H9 (cell line): ENCODE results near the gene CLOCK. TPM values are rescaled to one million over a fixed set of nuclear protein-coding genes. Genes with fewer than 3 reads are reported as not detected.

Experiments
- DNase-seq: peaks from one replicate; pipeline ENCODE4 v3.0.0-alpha.2; 2017
- H2AFZ ChIP-seq: one replicate; pipeline ENCODE4 v1.6.1; 2013; ENCODE audit warnings: mild to moderate bottlenecking, low read length, control low read depth, moderate library complexity
- H2AK5ac ChIP-seq: 2 replicates; pipeline ENCODE4 v1.6.1; 2013; ENCODE audit warnings: low read length, control low read depth, mixed read lengths; ENCODE audit not compliant: insufficient read length
- H2BK120ac ChIP-seq: one replicate; pipeline ENCODE4 v1.6.1; 2013; ENCODE audit warnings: low read depth, mild to moderate bottlenecking, low read length, control low read depth, inconsistent platforms; ENCODE audit not compliant: poor library complexity, severe bottlenecking
- H2BK12ac ChIP-seq: 2 replicates; pipeline ENCODE4 v1.6.1; 2013; ENCODE audit warnings: low read length, control low read depth, mixed read lengths, low read depth; ENCODE audit not compliant: insufficient read length
- H2BK15ac ChIP-seq: 2 replicates; pipeline ENCODE4 v1.6.1; 2013; ENCODE audit warnings: low read depth, low read length, control low read depth
- H2BK20ac ChIP-seq: one replicate; pipeline ENCODE4 v1.6.1; 2013; ENCODE audit warnings: low read depth, mild to moderate bottlenecking, low read length, control low read depth, inconsistent platforms; ENCODE audit not compliant: poor library complexity, severe bottlenecking
- H2BK5ac ChIP-seq: 2 replicates; pipeline ENCODE4 v1.6.1; 2013; ENCODE audit warnings: low read length, control low read depth, mixed read lengths; ENCODE audit not compliant: insufficient read length
- H3K14ac ChIP-seq: 2 replicates; pipeline ENCODE4 v1.6.1; 2013; ENCODE audit warnings: low read length, control low read depth; ENCODE audit not compliant: insufficient read depth
- H3K18ac ChIP-seq: 2 replicates; pipeline ENCODE4 v1.6.1; 2013; ENCODE audit warnings: low read depth, mild to moderate bottlenecking, mixed read lengths, low read length, control low read depth; ENCODE audit not compliant: insufficient read length
- H3K23ac ChIP-seq: 2 replicates; pipeline ENCODE4 v1.6.1; 2013; ENCODE audit warnings: low read length, control low read depth, mixed read lengths, low read depth; ENCODE audit not compliant: insufficient read length
- H3K23me2 ChIP-seq: 2 replicates; pipeline ENCODE4 v1.6.1; 2013; ENCODE audit warnings: low read depth, mild to moderate bottlenecking, mixed read lengths, low read length, control low read depth; ENCODE audit not compliant: insufficient read length, poor library complexity, severe bottlenecking
- H3K27ac ChIP-seq: 2 replicates; pipeline ENCODE4 v1.5.1; 2013; ENCODE audit warnings: low read length, control low read depth, mixed read lengths, low read depth; ENCODE audit not compliant: insufficient read length
- H3K27me3 ChIP-seq: 2 replicates; pipeline ENCODE4 v1.6.1; 2013; ENCODE audit warnings: low read length, control low read depth, inconsistent platforms; ENCODE audit not compliant: insufficient read depth
- H3K4ac ChIP-seq: 2 replicates; pipeline ENCODE4 v1.6.1; 2013; ENCODE audit warnings: low read depth, mild to moderate bottlenecking, control low read depth, inconsistent platforms, low read length, moderate library complexity
- H3K4me1 ChIP-seq: 2 replicates; pipeline ENCODE4 v1.6.1; 2013; ENCODE audit warnings: low read length, control low read depth, inconsistent platforms; ENCODE audit not compliant: insufficient read depth
- H3K4me2 ChIP-seq: 2 replicates; pipeline ENCODE4 v1.6.1; 2013; ENCODE audit warnings: low read length, control low read depth, mixed read lengths; ENCODE audit not compliant: insufficient read length, insufficient read depth
- H3K56ac ChIP-seq: 2 replicates; pipeline ENCODE4 v1.6.1; 2013; ENCODE audit warnings: low read depth, mild to moderate bottlenecking, mixed read lengths, low read length, control low read depth; ENCODE audit not compliant: insufficient read length
- H3K79me1 ChIP-seq: 2 replicates; pipeline ENCODE4 v1.6.1; 2013; ENCODE audit warnings: low read depth, mild to moderate bottlenecking, moderate library complexity, low read length, control low read depth, inconsistent platforms; ENCODE audit not compliant: insufficient read depth, poor library complexity, severe bottlenecking
- H3K79me2 ChIP-seq: 2 replicates; pipeline ENCODE4 v1.6.1; 2013; ENCODE audit warnings: low read length, control low read depth, inconsistent platforms; ENCODE audit not compliant: insufficient read depth
- H3K9ac ChIP-seq: 2 replicates; pipeline ENCODE4 v1.6.1; 2013; ENCODE audit warnings: low read length, control low read depth, mixed read lengths; ENCODE audit not compliant: insufficient read length; ENCODE audit errors: extremely low read depth
- H3K9me3 ChIP-seq: one replicate; pipeline ENCODE4 v1.6.1; 2013; ENCODE audit warnings: low read depth, low read length, inconsistent platforms; ENCODE audit not compliant: control insufficient read depth
- H3T11ph ChIP-seq: one replicate; pipeline ENCODE4 v1.6.1; 2013; ENCODE audit warnings: mild to moderate bottlenecking, low read length, control low read depth, inconsistent platforms
- H4K20me1 ChIP-seq: one replicate; pipeline ENCODE4 v1.6.1; 2013; ENCODE audit not compliant: control insufficient read depth, insufficient read length, insufficient read depth
- H4K5ac ChIP-seq: 2 replicates; pipeline ENCODE4 v1.6.1; 2013; ENCODE audit warnings: low read depth, mild to moderate bottlenecking, mixed read lengths, low read length, control low read depth; ENCODE audit not compliant: insufficient read length
- H4K8ac ChIP-seq: replicated peaks from 2 replicates; pipeline ENCODE4 v1.6.1; 2013; ENCODE audit warnings: low read length, control low read depth, mixed read lengths, low read depth; ENCODE audit not compliant: insufficient read length
- H4K91ac ChIP-seq: 2 replicates; pipeline ENCODE4 v1.6.1; 2013; ENCODE audit warnings: low read depth, mild to moderate bottlenecking, moderate library complexity, mixed read lengths, low read length, control low read depth; ENCODE audit not compliant: insufficient read length
- H3K27ac Mint-ChIP-seq, 3 experiments: 2 replicates in 2 of 3; 3 replicates in 1 of 3; pipeline ENCODE4 v1.8.0; 2020 to 2021; ENCODE audit warnings: mixed read lengths in 3 of 3, mild to moderate bottlenecking in 1 of 3, moderate library complexity in 1 of 3
- H3K27me3 Mint-ChIP-seq: 2 replicates; pipeline ENCODE4 v1.8.0; 2021; ENCODE audit warnings: low read depth, mild to moderate bottlenecking, moderate library complexity, mixed read lengths
- H3K36me3 Mint-ChIP-seq, 3 experiments: 2 replicates in 2 of 3; 3 replicates in 1 of 3; pipeline ENCODE4 v1.8.0; 2020 to 2021; ENCODE audit warnings: low read depth in 3 of 3, mixed read lengths in 3 of 3; ENCODE audit not compliant: insufficient read depth in 1 of 3
- H3K4me1 Mint-ChIP-seq, 2 experiments: 2 replicates each; pipeline ENCODE4 v1.8.0; 2020; ENCODE audit warnings: mixed read lengths in 2 of 2
- H3K4me3 Mint-ChIP-seq, 2 experiments: 2 replicates in 1 of 2; 3 replicates in 1 of 2; pipeline ENCODE4 v1.8.0; 2020 to 2021; ENCODE audit warnings: mild to moderate bottlenecking in 2 of 2, mixed read lengths in 2 of 2, moderate library complexity in 1 of 2
- H3K9me3 Mint-ChIP-seq, 2 experiments: 2 replicates in 1 of 2; 3 replicates in 1 of 2; pipeline ENCODE4 v1.8.0; 2020; ENCODE audit warnings: mild to moderate bottlenecking in 2 of 2, mixed read lengths in 2 of 2, moderate library complexity in 1 of 2
- CTCF ChIP-seq: fragments of 200-600 bp; sonication (generic); conservative IDR thresholded peaks from 3 replicates; pipeline ENCODE4 v1.8.0; 2021; ENCODE audit warnings: antibody characterized with exemption, mild to moderate bottlenecking
- WGBS: extraction: QIAGEN DNeasy Blood & Tissue Kit; methylation state at CpG from one replicate; pipeline ENCODE4 v1.1.7; 2013; ENCODE audit warnings: missing lambda C conversion rate, low lambda C conversion rate, mixed read lengths; ENCODE audit not compliant: insufficient read length; ENCODE audit errors: extremely low coverage; 5-methylcytosine and 5-hydroxymethylcytosine counted together
- total RNA-seq: library from RNA; stranded (reverse); gene quantifications from 2 replicates; pipeline ENCODE4 v1.2.1, GENCODE V29; 2021

Gene CLOCK
- total RNA-seq, 1 experiment from 2014 or later: 16.2 TPM

- no CpG with 5 or more reads among the region's 87 CpGs for WGBS
- Histone ChIP-seq H3K18ac (peak overlapping the region; percentile 79), H3T11ph (no peak overlapping the region), H3K79me1 (no peaks in the 10 kb centered on the region), H3K79me2 (peaks cover 9% of the 10 kb centered on the region; the same call in 1 of the 2 replicates), H2BK20ac (no peak overlapping the region), H3K9ac (peak overlapping the region; percentile 82), H3K27me3 (no peaks in the 10 kb centered on the region), H3K23me2 (peaks cover 6% of the 10 kb centered on the region), H3K27ac (no peak overlapping the region), H3K4me1 (peaks cover 8% of the 10 kb centered on the region; the same call in 1 of the 2 replicates), H3K56ac (no peak overlapping the region), H2BK15ac (no peak overlapping the region), H4K5ac (no peak overlapping the region), H2BK5ac (no peak overlapping the region), H2AFZ (no peak overlapping the region), H2BK12ac (no peak overlapping the region), H4K20me1 (no peaks in the 10 kb centered on the region), H3K14ac (peak overlapping the region; percentile 85; the same call in 1 of the 2 replicates), H3K4me2 (peak overlapping the region; percentile 44), H4K91ac (no peak overlapping the region), H4K8ac (no peak overlapping the region), H3K4ac (no peak overlapping the region), H2AK5ac (no peak overlapping the region), H3K23ac (no peak overlapping the region), H3K9me3 (no peaks in the 10 kb centered on the region), H2BK120ac (no peak overlapping the region)
- H3K4me1 Mint-ChIP-seq: peaks cover 44 to 45% of the 10 kb centered on the region in 2 experiments
- DNase-seq: peak; percentile 55
- H3K27me3 Mint-ChIP-seq: no peaks in the 10 kb centered on the region
- peak overlapping the region; percentile 82 to 95 (median 87); a peak in 6 of 7 replicates for H3K27ac Mint-ChIP-seq
- H3K9me3 Mint-ChIP-seq: no peaks in the 10 kb centered on the region
- no peak for TF ChIP-seq CTCF
- H3K36me3 Mint-ChIP-seq: no peaks in the 10 kb centered on the region
- peak overlapping the region; percentile 92 to 94 for H3K4me3 Mint-ChIP-seq
Measured at GRCh38 chr4:55545641-55546505, 836 bp downstream of the CLOCK start.
